Heart right ventricle (tissue), 16 donors: Measurements from ENCODE around the gene TNN. TPM values are rescaled to one million over a fixed set of nuclear protein-coding genes. Genes with fewer than 3 reads are reported as not detected.

Source experiments
- ATAC-seq, 8 donors: fragments of 200-7000 bp; cut with Tn5 transposase; one replicate each; pipeline ENCODE4 v1.9.1; 2020; ENCODE audit warnings: mild to moderate bottlenecking in 8 of 8, moderate library complexity in 8 of 8, moderate number of reproducible peaks in 1 of 8
- DNase-seq, 2 donors: peaks; one replicate each; pipeline ENCODE4 v3.0.0-alpha.2; 2020
- H3K27ac ChIP-seq, 10 donors: fragments of 200-600 bp; sonication (generic) in 2 of 10; one replicate each; pipeline versions ENCODE4 v1.5.0 to v1.8.0; 2020 to 2022; ENCODE audit warnings: mild to moderate bottlenecking in 3 of 10
- H3K27me3 ChIP-seq, 7 donors: fragments of 200-600 bp; one replicate each; pipeline ENCODE4 v1.8.0; 2021 to 2022; ENCODE audit warnings: mild to moderate bottlenecking in 2 of 7
- H3K36me3 ChIP-seq, 9 donors: fragments of 200-600 bp; sonication (generic) in 1 of 9; one replicate each; pipeline versions ENCODE4 v1.5.0 to v1.8.0; 2020 to 2022; ENCODE audit warnings: mild to moderate bottlenecking in 2 of 9
- H3K4me1 ChIP-seq, 9 donors: fragments of 200-600 bp; sonication (generic) in 1 of 9; one replicate each; pipeline versions ENCODE4 v1.5.0 to v1.8.0; 2020 to 2022; ENCODE audit warnings: mild to moderate bottlenecking in 4 of 9
- H3K4me3 ChIP-seq, 10 donors: fragments of 200-600 bp; sonication (generic) in 2 of 10; one replicate each; pipeline versions ENCODE4 v1.5.0 to v1.8.0; 2020 to 2022; ENCODE audit warnings: mild to moderate bottlenecking in 7 of 10, moderate library complexity in 2 of 10
- H3K9me3 ChIP-seq, 11 donors: fragments of 200-600 bp in 10 of 11; sonication (generic) in 2 of 11; one replicate each; pipeline versions ENCODE4 v1.5.0 to v1.8.0; 2013 to 2022; ENCODE audit warnings: mild to moderate bottlenecking in 2 of 11, control low read depth in 1 of 11, moderate library complexity in 1 of 11
- WGBS, 2 donors: extraction: QIAGEN DNeasy Blood & Tissue Kit; methylation state at CpG; one replicate each; pipeline ENCODE4 v1.1.7; 2013; ENCODE audit warnings: inconsistent platforms in 1 of 2; 5-methylcytosine and 5-hydroxymethylcytosine counted together
- intact Hi-C, 10 donors: fragments of 100-400 bp; cut with DNase I; formaldehyde crosslinking; loops; one replicate each; pipeline versions ENCODE4 v1.11.1 to v1.14.2; 2022
- polyA plus RNA-seq, 2 donors: library from polyadenylated mRNA; stranded (reverse); fragments of 200-250 nt; gene quantifications; one replicate each; pipeline ENCODE4 v1.2.3, GENCODE V29; 2013
- total RNA-seq, 10 donors: library from RNA; stranded (reverse); fragmentation: NEBNext Ultra II Directional in 3 of 10; extraction: Animal tissue kit (Norgen Biotek cat#: 25700) in 3 of 10; gene quantifications; one replicate each; pipeline versions ENCODE4 v1.2.1 to v1.2.4, GENCODE V29; 2021 to 2023
- TF ChIP-seq, protein P1 (sequence below), 9 donors: fragments of 200-600 bp; sonication (generic) in 2 of 9; IDR thresholded peaks; one replicate each; pipeline versions ENCODE4 v1.5.0 to v1.8.0; 2021 to 2022; ENCODE audit warnings: antibody characterized with exemption in 9 of 9, mild to moderate bottlenecking in 5 of 9, moderate library complexity in 1 of 9
- donor health status: Arrhythmogenic right ventricular cardiomyopathy.
- donor health status: ischemic (EF 13 %, LVEDD 7.1; RV severe dilation, severe dysfunction).
- donor health status: healthy with polysubstance abuse.
- donor health status: DM: no; HTN: yes; CAD: no.
- donor health status: DM: no; HTN: no; CAD: no.
- donor health status: ischemic (EF 25% LVEDD 6.9; RV normal size, moderate dysfunction).
- donor health status: ischemic (EF 25% LVEDD 5.7; RV mildly dilated, moderate dysfunction).
- donor health status: healthy.
- donor health status: DM: yes; HTN: yes; CAD: no.
- donor health status: Ischemic cardiomyopathy.
- donor health status: ischemic (EF 35%, LVEDD 5.7; RV mildly dilated, moderate dysfunction).
- donor health status: nonischemic (EF 11% LVEDD 7.7; RV severe dilation, severe dysfunction).
- donor health status: DM: yes; HTN: yes; CAD: no.
- donor health status: PGD.
- donor health status: ischemic (EF 29% LVEDD 5.4; RV normal size, mild dysfunction).
- donor health status: nonischemic (EF 23%, LVEDD 6.1; RV moderate dilation, normal function).

Gene TNN
- total and polyA plus RNA-seq, 12 donors = 0.03 to 1.1 (median 0.11) TPM; not detected in 1

DNA sequence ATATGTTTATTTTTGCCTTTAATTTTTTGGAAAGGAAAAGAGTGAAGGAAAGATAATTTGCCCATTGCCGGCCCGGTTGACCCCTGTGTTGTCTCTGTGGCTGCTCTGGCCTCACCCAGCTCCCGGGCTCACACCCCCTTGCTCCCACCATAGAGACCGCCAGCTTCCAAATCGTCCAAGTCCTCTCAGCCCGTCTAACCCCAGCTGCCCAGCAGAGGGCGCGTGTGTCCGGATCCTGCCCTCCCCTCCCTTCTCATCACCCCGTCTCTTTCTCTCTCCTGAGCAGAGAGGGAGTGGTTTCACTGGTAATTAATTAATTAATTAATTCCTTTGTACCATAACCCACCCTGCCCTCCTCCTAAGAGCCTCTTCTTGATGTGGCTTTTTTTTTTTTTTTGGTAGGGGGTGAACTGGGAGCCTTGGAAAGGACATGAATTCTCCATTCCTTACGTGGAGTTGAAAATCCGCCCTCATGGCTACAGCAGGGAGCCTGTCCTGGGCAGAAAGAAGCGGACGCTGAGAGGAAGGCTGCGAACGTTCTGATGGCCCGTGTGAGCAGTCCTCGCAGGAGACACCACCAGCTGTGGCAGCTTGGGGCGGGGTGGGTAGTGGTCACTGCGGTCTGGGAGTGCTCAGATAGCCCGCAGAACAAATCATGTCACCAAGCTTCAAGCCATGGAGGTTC lies 79.0 kb downstream of the TNN start:
- TF ChIP-seq, protein P1, sequence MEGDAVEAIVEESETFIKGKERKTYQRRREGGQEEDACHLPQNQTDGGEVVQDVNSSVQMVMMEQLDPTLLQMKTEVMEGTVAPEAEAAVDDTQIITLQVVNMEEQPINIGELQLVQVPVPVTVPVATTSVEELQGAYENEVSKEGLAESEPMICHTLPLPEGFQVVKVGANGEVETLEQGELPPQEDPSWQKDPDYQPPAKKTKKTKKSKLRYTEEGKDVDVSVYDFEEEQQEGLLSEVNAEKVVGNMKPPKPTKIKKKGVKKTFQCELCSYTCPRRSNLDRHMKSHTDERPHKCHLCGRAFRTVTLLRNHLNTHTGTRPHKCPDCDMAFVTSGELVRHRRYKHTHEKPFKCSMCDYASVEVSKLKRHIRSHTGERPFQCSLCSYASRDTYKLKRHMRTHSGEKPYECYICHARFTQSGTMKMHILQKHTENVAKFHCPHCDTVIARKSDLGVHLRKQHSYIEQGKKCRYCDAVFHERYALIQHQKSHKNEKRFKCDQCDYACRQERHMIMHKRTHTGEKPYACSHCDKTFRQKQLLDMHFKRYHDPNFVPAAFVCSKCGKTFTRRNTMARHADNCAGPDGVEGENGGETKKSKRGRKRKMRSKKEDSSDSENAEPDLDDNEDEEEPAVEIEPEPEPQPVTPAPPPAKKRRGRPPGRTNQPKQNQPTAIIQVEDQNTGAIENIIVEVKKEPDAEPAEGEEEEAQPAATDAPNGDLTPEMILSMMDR (IDR thresholded peaks at IDR 0.05) = peak; percentile 49 to 88 (median 81)
- Histone ChIP-seq H3K27me3 (peaks cover 0 to 3% (median 0%) of the 10 kb centered on the region in 7 donors), H3K4me1 (peaks cover 0 to 7% (median 0%) of the 10 kb centered on the region in 9 donors), H3K36me3 (no peaks in the 10 kb centered on the region), H3K9me3 (no peaks in the 10 kb centered on the region), H3K27ac (no peak overlapping the region), H3K4me3 (peak overlapping the region in 1 of 10 donors; percentile 9)
- ATAC-seq (peak; percentile 69 to 86 (median 84)), DNase-seq (peak; percentile 63 to 76)
- intact Hi-C loops = loop anchor here in 2 of 10 donors (5.0 to 10.0 kb wide), 2 partner anchors 114 to 928 kb away; no protein-coding TSS in a partner anchor
- WGBS, 2 donors = 32 to 35% methylated on average over 21 of the region's 21 CpGs

DNA sequence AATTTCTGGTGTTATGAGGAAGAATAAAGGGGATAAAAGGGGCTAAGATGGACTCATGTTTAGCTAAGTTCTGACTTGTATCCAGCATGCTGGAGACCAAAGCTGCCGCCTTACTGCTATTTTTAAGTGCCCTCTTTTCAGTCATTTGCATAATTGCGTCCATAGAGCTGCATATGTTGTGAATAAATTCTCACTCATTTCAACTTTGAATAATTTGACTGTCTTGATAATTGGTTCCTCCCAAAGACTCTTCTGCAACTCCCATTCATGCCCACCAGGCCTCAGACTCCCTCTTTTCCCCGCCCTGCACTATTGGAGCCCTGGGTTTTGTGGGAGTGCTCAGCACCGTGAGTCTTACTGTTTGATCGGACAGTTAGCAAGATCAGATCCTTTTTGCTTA lies 79.9 kb downstream of the TNN start:
- ATAC-seq (no peak), DNase-seq (no peak)
- TF ChIP-seq, protein P1 (IDR thresholded peaks at IDR 0.05) = no peak
- Histone ChIP-seq H3K9me3 (no peaks in the 10 kb centered on the region), H3K36me3 (no peaks in the 10 kb centered on the region), H3K4me3 (no peak overlapping the region), H3K27me3 (peaks cover 0 to 5% (median 0%) of the 10 kb centered on the region in 7 donors), H3K4me1 (peaks cover 0 to 13% (median 6%) of the 10 kb centered on the region in 9 donors), H3K27ac (no peak overlapping the region)
- intact Hi-C loops = loop anchor here in 2 of 10 donors (5.0 to 10.0 kb wide), 2 partner anchors 115 to 927 kb away; no protein-coding TSS in a partner anchor
- WGBS, 2 donors = 94 to 95% methylated on average over 5 of the region's 5 CpGs

DNA sequence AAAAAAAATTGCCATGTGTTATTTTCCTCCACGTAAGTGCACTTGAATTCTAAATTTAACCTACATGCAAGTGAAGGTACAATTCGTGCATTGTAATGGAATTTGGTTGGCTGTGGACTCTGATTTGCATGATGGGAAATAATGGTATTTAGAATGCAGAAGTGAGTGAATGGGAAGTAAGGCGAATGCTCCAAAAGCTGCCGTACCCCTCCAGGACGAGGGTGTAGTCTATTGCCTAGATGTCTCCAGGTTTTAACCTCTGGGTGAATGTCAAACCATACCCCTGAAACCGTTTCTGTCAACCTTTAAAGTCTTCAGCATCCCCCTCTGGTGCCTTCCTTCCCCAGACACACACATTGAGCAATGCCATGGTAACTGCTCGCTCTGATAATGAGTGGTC lies 80.4 kb downstream of the TNN start:
- DNase-seq = no peak
- intact Hi-C loops = loop anchor here in 2 of 10 donors (5.0 to 10.0 kb wide), 2 partner anchors 116 to 927 kb away; no protein-coding TSS in a partner anchor
- ATAC-seq = no peak
- TF ChIP-seq, protein P1 (IDR thresholded peaks at IDR 0.05) = no peak
- H3K4me1 ChIP-seq = peaks cover 0 to 13% (median 6%) of the 10 kb centered on the region in 9 donors
- no peaks in the 10 kb centered on the region for H3K9me3 ChIP-seq
- 72 to 73% methylated on average over 7 of the region's 7 CpGs for WGBS, 2 donors
- no peaks in the 10 kb centered on the region for H3K36me3 ChIP-seq
- H3K27me3 ChIP-seq = peaks cover 0 to 9% (median 0%) of the 10 kb centered on the region in 7 donors
- no peak overlapping the region for H3K4me3 ChIP-seq
- no peak overlapping the region for H3K27ac ChIP-seq

DNA sequence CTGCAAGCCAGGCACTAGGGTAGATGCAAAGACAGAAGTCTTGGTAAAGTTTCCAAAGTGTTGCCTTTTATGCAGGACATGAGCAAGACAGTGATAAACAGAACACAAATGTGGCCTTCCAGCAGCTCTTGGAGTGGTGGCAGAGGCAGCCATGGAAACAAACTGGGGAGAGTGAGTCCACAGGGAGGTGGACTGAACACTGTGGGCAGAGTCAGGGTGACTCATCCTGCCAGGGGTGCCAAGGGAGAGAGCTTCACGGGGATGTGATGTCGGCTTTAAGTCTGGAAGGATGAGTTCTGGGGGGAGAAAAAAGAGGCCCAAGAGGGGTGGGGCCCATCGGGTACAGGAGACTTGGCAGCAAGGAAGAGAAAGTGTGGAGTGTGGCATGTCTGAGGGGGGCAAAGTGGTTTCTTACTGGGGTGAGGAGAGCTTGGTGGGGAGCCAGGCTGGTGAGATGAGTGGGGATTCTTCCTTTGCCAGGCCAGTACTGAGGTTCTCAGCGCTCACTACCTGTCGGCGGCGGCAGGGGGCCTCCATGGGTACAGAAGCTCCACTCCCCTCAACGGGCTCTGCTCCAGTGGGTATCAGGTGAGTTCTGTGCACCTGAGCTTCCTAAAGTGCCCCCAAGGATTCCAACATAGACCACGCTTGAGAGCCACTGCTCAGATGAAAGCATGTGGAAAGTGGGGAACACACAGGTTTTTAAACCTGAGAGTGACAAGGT lies 83.1 kb downstream of the TNN start:
- Histone ChIP-seq H3K27me3 (peaks cover 0 to 20% (median 0%) of the 10 kb centered on the region in 7 donors), H3K27ac (no peak overlapping the region), H3K9me3 (no peaks in the 10 kb centered on the region), H3K36me3 (no peaks in the 10 kb centered on the region), H3K4me3 (no peak overlapping the region), H3K4me1 (peaks cover 0 to 25% (median 12%) of the 10 kb centered on the region in 9 donors)
- DNase-seq (no peak), ATAC-seq (no peak)
- TF ChIP-seq, protein P1 (IDR thresholded peaks at IDR 0.05) = no peak
- intact Hi-C loops = loop anchor here in 9 of 10 donors (5.0 to 10.0 kb wide), 7 partner anchors 72 to 1694 kb away; no protein-coding TSS in a partner anchor
- 75 to 80% methylated on average over 9 of the region's 9 CpGs for WGBS, 2 donors
